Islet of Langerhans (tissue), 1 donor: Measurements from ENCODE around the gene WNT10A.
A peak's percentile ranks its signal among the peaks of the same experiment; 100 is the strongest.

Experiments used
- FAIRE-seq: peaks from one replicate; lab custom pipeline; 2011; peaks lifted over from hg19 to GRCh38; lab: Jason Lieb, UNC

WNT10A gene

DNA sequence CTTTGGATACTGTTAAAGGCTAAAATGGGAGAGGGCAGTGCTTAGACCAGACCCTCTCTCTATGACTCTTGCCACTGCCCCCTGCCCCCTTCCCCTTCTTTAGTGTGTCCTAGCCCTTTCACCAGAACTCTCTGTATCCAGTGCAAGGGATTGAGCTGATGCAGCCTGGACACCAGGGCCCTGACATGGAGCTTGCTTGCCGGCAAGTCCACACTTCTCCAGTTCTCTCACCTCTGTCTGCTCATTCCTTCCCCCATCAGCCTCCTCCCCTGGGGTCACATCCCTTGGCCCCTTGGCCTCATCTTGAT, 22.6 kb upstream of the WNT10A start:
- FAIRE-seq = no peak

DNA sequence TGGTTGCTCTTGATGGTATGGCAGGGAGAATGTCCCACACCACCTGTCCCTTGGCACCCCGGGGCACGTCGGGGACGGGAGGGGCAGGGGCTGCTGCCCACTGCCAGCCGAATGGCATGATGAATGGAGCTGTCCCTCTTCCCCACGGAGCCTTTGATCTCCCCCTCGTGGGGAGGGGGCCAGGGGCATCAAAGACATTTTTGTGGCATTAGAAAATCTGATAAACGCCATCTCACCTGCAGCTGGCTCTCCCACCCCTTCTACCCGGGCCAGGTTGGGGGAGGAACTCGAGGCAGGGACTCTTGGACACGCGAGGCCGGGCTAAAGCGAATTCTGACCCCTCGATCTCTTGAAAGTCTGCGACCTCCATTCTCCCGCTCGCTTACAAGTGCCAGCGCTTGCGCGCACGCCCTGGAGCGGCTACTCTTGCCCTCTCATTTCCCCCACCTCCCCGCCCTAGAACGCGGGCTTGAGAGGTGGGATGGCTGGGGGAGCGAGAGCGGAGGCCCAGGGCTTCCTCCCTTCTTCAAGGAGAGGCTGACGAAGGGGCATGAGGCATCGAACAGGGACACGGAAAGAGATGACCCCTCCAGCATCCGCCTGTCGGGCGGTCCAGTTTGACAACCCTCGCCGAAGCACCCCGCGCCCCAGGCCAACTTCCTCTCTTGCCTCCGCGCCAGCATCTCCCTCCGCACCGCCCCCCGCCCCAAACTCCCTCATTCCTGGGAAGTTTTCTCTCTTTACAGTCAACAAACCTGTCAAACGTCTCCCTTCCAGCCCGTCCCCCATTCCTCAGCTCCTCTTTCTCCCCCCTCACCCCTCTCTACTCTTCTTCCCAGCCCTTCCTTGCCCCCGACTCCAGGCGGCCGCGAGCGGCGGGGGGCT, 21.7 kb upstream of the WNT10A start:
- FAIRE-seq = no peak

DNA sequence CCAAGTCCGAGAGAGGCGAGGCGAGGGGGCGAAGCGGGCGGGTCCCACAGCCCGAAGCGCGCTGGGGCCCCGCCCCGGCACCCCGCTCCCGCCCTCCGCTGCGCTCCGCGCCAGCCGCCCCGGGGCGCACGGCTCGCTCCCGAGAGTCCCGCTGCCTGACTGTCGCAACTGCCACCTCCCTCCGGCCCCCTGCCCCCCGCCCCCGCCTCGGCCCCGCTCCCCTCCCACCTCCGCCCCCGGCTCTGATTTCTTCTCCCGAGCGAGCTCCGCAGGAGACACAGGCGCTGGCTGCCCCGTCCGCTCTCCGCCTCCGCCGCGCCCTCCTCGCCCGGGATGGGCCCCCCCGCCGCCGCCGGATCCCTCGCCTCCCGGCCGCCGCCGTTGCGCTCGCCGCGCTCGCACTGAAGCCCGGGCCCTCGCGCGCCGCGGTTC, 21.1 kb upstream of the WNT10A start, which contains the start of gene WNT6:
Gene WNT6 (plus strand): TSS at position 250 of the 432 bp plus-strand sequence. CDS start 233 bp downstream, outside the sequence.
- FAIRE-seq = no peak

DNA sequence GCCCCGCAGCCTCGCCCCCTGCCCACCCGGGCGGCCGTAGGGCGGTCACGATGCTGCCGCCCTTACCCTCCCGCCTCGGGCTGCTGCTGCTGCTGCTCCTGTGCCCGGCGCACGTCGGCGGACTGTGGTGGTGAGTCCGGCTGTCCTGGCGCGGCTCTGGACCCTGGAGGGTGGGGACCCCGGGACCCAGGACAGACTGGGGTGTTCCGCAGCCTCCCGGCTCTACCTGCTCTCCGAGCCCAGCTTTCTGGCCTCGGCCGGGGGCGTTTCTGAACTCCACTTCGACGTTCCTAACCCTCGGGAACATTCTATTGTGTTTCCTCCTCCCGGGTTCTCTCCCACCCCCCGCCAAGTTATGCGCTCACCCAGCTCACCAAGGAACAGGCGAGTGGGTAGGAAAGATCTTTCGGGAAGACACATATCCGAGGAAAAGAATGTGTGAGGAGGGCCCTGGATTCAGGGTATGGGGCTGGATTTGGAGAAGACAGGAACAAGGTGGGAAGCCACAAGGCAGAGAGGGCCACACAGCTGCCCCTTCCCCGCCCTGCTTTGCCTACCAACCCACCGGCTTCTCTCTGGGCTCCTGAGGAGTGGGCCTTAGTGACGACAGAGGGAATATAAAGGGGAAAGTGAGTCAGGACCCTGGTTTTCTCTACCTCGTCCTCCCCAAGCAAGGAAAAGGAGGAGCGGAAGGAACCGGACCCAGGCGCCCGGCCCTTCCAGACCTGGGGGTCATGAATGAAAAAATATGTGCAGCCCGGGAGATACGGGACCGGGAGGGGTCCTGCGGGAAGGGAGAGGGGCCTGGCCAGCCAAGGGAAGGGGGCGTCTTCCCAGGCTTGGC, 20.4 kb upstream of the WNT10A start:
- no peak for FAIRE-seq

DNA sequence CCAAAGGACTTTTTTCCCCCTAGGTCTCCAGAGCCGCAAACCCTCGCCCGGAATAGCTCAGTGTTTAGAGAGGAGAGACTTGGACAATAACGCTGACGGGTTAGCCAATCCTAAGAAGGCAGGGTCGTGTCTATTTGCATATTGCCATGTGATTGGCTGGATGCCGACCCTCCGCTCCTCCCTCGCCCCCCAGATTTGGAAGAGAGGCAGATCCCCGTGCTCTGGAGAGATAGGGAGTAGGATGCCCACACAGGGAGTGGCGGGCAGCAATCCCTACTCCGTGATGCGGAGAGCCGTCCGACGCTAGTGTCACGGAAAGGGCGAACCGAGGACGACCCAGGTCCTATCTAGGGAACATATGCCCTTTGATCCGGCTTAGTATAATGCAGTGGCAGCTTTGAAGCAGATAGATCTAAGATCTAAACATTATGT, 19.7 kb upstream of the WNT10A start:
- FAIRE-seq = no peak

DNA sequence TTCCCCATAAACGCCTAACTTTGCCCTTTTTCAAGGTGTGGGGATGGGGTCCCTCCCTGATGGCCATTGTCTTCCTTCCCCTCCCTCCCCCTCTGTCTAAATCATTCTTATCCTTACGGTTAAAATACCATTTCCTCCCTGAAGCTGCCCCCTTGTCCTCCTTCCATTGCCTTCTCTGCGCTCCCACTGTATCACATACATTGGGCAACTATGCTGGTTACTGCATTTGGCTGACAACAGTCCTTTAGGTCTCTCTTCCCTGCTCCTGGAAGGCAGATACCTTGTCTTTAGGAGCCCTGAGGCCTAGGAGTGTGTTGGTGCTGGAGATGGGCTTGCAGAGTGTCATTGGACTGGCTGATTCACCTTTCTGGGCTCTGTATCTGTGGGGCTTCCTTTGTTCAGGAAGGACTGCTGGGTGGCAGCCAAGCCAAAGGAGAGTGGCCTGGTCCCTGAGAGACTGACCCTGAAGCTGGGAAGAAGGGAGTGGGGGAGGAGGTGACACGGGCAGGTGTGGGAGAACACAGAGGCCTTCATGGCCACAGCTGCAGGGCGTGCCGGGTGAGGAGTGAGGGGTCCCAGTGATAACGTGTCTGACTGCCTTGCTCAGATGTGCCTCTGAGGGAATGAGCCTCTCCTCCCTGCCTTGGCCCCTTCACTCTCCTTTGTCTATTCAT, 18.9 kb upstream of the WNT10A start:
- FAIRE-seq = no peak

DNA sequence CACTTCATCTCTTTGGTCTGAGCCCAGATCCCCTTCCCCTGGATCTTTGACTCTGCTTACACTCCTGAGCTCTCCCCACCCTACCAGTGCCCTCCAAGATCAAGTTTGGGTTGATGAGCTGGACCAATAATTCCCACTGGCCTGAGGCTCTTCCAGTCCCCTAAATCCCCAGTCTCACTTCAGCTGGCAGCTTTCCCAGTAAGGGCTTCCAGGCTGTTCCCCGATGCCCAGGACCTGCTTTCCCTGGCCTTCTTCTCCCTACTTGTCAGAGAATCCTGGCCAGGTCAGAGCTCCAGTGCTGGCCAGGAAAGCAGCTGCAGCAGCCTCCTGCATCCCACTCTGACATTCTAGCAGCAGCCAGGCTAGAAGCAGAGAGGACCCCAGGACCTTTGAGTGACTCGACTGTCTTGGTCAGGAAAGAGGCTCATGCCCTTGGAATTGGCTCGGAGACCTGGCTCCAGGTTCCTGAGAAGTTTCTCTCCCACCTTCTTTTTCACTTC, 17.6 kb upstream of the WNT10A start:
- FAIRE-seq = no peak

DNA sequence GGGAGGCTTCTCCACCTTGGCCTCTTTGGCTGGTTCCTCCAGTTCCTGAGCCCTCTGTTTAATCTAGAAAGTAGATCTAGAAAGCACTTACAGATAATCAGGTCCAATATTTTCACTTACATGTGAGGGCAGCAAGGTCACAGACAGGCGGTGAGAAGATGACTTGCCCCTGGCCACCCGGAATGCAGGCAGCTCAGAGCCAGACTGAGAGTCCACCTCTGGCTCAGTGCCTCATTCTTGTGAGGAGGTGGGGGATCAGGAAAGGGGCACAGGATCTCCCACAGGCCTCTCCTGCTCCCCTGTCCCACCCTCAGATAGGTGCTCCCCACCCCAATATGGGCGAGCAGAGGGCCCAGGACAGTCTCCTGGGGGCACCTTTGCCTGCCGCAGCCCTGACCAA, 15.3 kb upstream of the WNT10A start:
- FAIRE-seq = no peak

DNA sequence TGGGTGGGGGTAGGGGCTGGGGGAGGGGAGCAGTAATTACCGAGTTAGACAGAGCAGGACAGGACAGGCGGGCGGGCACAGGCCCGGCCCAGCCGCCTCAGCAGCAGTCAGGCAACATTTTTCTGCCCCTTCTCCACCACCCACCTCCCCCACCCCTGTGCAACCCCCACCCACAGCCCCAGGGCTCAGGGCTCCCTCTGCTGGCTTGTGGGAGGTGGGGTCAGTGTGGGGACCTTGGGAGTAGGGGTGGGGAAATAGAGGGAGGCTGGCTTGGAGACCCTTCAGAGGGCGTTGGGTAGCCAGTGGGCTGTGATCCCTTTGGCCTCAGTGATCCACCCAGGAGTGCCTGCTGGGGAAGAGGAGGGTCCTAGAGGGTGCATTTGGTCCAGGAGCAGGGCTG, 14.7 kb upstream of the WNT10A start:
- no peak for FAIRE-seq

DNA sequence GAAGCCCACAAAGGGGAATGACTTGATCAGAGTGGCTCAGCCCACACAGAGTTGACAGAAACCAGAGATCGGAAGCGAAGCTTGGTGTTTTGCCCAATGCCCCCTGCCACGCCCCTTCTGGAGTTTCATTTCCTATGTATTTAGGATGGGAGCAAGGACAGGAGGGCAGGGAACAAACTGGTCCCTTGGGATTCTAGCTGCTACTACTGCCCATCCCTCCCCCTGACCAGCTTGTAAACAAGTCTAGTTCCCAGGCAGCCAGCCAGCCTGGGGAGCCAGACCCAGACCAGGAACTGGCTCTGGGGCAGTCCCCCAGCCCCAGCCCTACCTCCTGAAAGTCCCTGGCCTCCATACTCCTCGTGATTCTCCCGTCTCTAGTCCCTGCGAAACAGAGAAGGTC, 12.8 kb upstream of the WNT10A start:
- no peak for FAIRE-seq

DNA sequence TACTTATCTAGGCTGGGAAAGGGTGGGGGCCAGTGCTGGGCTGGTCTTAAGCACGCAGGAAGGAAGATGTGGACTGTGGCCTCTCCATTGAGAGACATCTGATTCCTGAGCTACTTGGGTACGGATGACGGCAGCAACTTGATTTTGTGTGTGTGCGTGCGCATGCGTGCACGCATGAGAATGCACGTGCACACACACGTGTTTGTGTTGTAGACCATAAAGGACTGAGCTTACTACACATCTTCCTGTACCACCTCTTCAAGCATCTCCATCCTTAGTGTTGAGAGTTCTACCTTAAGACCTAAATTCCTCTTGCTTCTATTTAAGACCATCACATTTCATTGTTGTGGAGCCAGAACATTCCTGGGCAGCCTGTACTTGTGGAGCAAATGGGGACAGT, 11.6 kb upstream of the WNT10A start:
- no peak for FAIRE-seq

DNA sequence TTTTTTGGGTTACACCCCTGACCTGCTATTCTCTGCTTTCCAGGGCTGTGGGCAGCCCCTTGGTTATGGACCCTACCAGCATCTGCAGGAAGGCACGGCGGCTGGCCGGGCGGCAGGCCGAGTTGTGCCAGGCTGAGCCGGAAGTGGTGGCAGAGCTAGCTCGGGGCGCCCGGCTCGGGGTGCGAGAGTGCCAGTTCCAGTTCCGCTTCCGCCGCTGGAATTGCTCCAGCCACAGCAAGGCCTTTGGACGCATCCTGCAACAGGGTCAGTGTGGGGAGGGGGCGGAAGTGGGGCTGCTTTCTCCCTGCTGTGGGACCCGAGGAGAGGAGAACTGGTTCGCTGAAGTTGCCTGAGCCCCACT, 9.7 kb upstream of the WNT10A start:
- FAIRE-seq = no peak

DNA sequence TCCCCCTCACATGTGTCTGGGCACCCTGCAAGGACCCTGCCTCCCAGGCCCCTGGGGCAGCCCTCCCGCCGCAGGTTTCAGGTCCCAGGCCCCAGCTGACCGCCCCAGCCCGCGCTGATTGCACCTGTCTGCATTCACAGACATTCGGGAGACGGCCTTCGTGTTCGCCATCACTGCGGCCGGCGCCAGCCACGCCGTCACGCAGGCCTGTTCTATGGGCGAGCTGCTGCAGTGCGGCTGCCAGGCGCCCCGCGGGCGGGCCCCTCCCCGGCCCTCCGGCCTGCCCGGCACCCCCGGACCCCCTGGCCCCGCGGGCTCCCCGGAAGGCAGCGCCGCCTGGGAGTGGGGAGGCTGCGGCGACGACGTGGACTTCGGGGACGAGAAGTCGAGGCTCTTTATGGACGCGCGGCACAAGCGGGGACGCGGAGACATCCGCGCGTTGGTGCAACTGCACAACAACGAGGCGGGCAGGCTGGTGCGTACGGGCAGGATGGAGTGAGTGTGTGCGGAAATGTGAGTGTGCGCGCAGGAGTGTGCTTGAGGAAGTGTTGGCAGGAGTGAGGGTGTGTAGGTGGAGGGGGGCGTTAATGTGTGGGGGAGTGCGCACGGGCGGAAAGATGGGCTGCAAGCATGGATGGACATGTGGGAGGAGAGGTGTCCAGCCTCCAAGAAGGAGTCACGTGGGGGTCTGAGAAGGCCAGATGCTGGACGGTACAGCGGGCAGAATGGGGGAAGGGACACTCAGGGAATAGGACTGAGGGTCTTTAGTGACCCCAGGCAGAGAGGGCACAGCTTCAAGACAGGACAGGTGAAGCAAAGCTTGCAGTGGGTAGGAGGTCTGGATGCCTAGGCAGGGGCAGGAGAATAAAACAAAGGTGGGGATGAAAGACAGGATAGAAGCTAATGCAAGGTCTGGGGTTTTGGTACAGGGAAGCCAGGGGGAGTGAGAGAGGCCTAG, 9.0 kb upstream of the WNT10A start:
- no peak for FAIRE-seq

DNA sequence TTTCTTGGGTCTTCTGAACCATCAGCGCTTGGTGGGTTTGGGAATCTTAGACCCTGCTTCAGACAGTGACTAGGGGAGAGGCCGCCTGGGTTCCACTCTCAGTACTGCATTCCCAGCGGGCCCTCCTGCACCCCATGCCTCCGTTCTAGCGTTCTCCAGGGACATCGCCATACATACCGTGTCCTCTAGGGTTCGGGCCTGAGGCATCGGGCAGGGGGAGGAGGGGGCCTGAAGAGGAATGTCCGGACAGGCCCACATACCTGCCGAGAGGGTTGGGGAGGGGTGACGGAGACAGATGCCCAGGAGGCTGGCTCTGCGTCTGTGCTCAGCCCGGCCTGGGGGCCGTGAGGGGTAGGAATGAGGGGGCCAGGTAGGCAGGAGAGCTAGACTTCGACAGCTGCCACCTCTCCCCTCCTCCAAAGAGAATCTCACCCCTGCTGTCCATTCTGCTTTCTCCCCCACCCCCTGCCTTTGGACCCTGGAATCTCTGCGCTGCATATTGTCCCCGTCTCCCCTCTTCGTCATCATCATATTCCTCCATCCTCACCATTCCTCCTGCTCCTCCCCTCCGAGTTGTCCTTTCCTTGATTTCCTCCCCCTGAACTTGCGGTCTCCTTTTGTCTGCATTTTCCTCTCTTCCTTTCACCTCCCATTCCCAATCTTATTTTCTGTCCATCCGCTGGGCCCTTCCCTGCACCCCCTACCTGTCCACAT, 7.8 kb upstream of the WNT10A start:
- FAIRE-seq = no peak

DNA sequence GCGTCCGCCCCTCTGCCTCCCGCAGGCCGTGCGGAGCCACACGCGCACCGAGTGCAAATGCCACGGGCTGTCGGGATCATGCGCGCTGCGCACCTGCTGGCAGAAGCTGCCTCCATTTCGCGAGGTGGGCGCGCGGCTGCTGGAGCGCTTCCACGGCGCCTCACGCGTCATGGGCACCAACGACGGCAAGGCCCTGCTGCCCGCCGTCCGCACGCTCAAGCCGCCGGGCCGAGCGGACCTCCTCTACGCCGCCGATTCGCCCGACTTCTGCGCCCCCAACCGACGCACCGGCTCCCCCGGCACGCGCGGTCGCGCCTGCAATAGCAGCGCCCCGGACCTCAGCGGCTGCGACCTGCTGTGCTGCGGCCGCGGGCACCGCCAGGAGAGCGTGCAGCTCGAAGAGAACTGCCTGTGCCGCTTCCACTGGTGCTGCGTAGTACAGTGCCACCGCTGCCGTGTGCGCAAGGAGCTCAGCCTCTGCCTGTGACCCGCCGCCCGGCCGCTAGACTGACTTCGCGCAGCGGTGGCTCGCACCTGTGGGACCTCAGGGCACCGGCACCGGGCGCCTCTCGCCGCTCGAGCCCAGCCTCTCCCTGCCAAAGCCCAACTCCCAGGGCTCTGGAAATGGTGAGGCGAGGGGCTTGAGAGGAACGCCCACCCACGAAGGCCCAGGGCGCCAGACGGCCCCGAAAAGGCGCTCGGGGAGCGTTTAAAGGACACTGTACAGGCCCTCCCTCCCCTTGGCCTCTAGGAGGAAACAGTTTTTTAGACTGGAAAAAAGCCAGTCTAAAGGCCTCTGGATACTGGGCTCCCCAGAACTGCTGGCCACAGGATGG, 7.1 kb upstream of the WNT10A start:
- FAIRE-seq = no peak

DNA sequence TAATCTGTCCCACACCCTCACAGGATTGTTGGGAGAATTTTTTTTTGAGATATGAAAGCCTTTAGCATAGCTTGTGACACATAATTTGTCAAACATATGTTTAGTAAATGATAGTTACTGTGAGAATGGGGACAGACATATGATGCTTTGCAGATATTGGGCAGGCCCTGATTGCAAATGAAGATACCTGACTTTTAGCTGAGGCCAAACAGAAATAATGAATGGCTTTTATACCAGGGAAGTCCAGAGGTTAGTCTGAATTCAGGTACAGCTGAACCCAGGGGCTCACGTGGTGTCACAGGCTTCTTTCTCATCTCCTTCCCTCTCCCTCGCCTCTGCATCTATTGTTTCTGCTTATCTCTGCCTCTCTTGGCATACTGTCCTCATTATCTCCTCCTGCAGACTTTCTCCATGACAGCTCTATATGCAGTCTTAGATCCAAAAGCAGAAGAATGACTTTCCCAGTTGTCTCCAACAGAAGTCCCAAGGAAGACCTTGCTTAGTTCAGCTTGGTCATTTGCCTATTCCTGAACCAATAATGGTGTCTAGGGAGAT, 4.9 kb upstream of the WNT10A start:
- FAIRE-seq = no peak

DNA sequence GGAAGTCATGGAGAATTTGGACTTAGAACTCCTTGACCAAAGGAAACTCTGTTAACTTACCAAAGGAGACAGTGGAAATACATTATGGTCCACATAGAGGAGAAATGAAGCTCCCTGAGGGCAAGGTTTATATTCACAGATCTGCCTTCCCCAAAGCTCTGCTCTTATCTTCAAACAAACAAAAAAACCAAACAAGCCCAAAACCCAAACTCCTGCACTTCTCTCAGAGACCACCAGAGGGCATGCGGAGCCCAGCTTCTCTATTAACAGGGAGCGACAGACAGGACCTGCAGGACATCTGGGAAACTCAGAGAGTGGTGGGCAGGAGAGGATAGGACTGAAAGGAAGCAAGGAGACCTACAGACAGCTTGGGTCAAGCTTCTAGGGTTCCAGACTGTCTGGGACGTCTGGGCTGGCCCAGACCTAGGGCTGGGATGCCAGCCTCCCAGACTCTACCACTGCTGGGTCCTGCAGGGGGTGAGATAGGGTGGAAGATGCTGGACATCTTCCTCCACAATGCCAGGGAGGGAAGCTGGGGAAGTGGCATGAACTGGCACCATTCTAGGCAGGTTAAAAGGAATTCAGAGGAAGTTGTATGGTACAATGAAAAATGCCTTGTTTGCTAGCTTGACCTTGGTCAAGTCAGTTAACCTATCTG, 4.0 kb upstream of the WNT10A start:
- peak; percentile 47 for FAIRE-seq

DNA sequence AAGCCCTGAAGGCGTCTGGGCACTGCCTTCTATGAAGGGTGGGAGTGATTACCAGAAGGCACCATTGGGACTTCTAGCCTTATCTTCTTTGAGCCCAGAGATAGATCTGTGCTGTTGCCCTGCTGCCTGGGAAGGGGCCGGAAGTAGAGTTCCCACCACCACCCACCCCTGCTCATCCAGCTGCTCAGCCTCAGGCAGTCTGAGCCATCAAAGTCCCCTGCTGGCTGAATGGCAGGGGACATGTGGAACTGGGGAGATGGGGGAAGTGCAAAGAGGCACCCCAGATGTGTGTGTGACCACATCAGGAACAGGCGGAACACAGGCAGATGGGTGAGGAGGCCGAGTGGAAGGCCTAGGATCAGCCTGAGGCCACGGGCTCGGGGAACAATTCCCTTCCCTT, 3.3 kb upstream of the WNT10A start:
- no peak for FAIRE-seq

DNA sequence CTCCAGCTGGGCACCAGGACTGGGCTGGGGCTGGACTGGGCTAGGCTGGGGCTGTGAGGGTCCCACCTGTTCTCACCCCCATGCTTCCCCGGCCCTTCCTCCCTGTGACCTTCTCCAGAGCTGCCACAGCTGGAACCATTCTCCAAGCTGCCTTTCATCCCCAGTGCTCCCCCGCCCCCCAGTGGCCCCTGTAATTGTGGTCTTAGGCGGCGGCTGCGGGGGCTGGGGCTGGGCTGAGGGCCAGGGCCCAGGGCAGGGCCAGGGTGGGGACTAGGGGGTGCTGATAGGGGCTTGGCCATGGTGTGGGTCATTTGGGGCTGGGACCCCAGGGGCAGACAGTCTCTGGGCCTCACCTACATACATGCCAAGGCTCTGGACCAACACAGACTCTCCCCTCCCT, 2.8 kb upstream of the WNT10A start:
- no peak for FAIRE-seq
